Aorta (tissue), 5 donors: ENCODE measurements around the gene FLCN. TPM values are rescaled to one million over a fixed set of nuclear protein-coding genes. Genes with fewer than 3 reads are reported as not detected.
"Not testable (repeated sequence)": the region's sequence is repeated elsewhere in the genome, so short reads cannot be mapped to it uniquely, and the experiment has no call there.

Experiments used
- ATAC-seq: fragments of 200-7000 bp; cut with Tn5 transposase; one replicate; pipeline ENCODE4 v1.9.1; 2022; ENCODE audit warnings: moderate library complexity; ENCODE audit not compliant: low FRiP score
- DNase-seq, 2 donors: peaks; one replicate each; pipeline ENCODE4 v3.0.0-alpha.2; 2020
- H3K27ac ChIP-seq, 2 donors: one replicate each; pipeline ENCODE4 v1.5.1; 2013; ENCODE audit warnings: low read length in 2 of 2, mild to moderate bottlenecking in 2 of 2, moderate library complexity in 2 of 2, control low read depth in 1 of 2, inconsistent platforms in 1 of 2, low read depth in 1 of 2
- H3K27me3 ChIP-seq, 2 donors: one replicate each; pipeline ENCODE4 v1.6.1; 2013; ENCODE audit warnings: control low read depth in 1 of 2, low read length in 1 of 2, mild to moderate bottlenecking in 1 of 2, moderate library complexity in 1 of 2; ENCODE audit not compliant: insufficient read depth in 2 of 2, control insufficient read depth in 1 of 2
- H3K36me3 ChIP-seq, 2 donors: one replicate each; pipeline ENCODE4 v1.6.1; 2013; ENCODE audit warnings: control low read depth in 1 of 2, low read length in 1 of 2, mild to moderate bottlenecking in 1 of 2; ENCODE audit not compliant: insufficient read depth in 2 of 2, control insufficient read depth in 1 of 2
- H3K4me1 ChIP-seq, 2 donors: one replicate each; pipeline ENCODE4 v1.6.1; 2013; ENCODE audit warnings: low read length in 2 of 2, control low read depth in 1 of 2, mild to moderate bottlenecking in 1 of 2, moderate library complexity in 1 of 2; ENCODE audit not compliant: insufficient read depth in 2 of 2, control insufficient read depth in 1 of 2
- H3K4me3 ChIP-seq, 2 donors: one replicate each; pipeline ENCODE4 v1.5.1; 2013; ENCODE audit warnings: low read length in 2 of 2, control low read depth in 1 of 2, mild to moderate bottlenecking in 1 of 2
- H3K9me3 ChIP-seq: one replicate; pipeline ENCODE4 v1.6.1; 2013; ENCODE audit warnings: mild to moderate bottlenecking, low read length; ENCODE audit not compliant: control insufficient read depth
- WGBS, 2 donors: extraction: QIAGEN DNeasy Blood & Tissue Kit; methylation state at CpG; one replicate each; pipeline ENCODE4 v1.1.7; 2013; 5-methylcytosine and 5-hydroxymethylcytosine counted together
- intact Hi-C, 2 donors: fragments of 100-400 bp; cut with DNase I; formaldehyde crosslinking; loops; one replicate each; pipeline versions ENCODE4 v1.14.2 to v1.15.0; 2022
- polyA plus RNA-seq, 2 donors: library from polyadenylated mRNA; stranded (reverse); fragments of 200-250 nt; gene quantifications; one replicate each; pipeline ENCODE4 v1.2.3, GENCODE V29; 2013
- total RNA-seq, 2 donors: library from RNA; stranded (reverse); fragmentation: NEBNext Ultra II Directional; extraction: Animal tissue kit (Norgen Biotek cat#: 25700); gene quantifications; one replicate each; pipeline ENCODE4 v1.2.1, GENCODE V29; 2021
- donor health status: healthy with polysubstance abuse.
- donor health status: Bipolar disorder and iron deficiency.
- donor health status: DM: no; HTN: no; CAD: no.
- donor health status: DM: no; HTN: no; CAD: no.
- donor health status: DM: yes; HTN: yes; CAD: no.

Gene FLCN
- total and polyA plus RNA-seq, 4 donors = 12.5 to 85.0 (median 67.6) TPM

GRCh38 chr17:17201271-17201670 lies 35.7 kb downstream of the FLCN start:
- WGBS, 2 donors = 86 to 89% methylated on average over 10 of the region's 10 CpGs
- H3K4me1 ChIP-seq = no peaks in the 10 kb centered on the region
- no peak overlapping the region for H3K4me3 ChIP-seq
- intact Hi-C loops = loop anchor here in 1 of 2 donors (10.0 kb wide), 1 partner anchor 196 kb away; no protein-coding TSS in a partner anchor
- no peaks in the 10 kb centered on the region for H3K36me3 ChIP-seq
- DNase-seq = no peak
- H3K27me3 ChIP-seq = no peaks in the 10 kb centered on the region
- H3K27ac ChIP-seq = no peak overlapping the region
- H3K9me3 ChIP-seq = no peaks in the 10 kb centered on the region
- ATAC-seq = no peak

GRCh38 chr17:17200831-17201230 lies 36.1 kb downstream of the FLCN start:
- ATAC-seq (no peak), DNase-seq (no peak)
- Histone ChIP-seq H3K36me3 (no peaks in the 10 kb centered on the region), H3K4me3 (no peak overlapping the region), H3K9me3 (no peaks in the 10 kb centered on the region), H3K27ac (no peak overlapping the region), H3K4me1 (no peaks in the 10 kb centered on the region), H3K27me3 (no peaks in the 10 kb centered on the region)
- intact Hi-C loops = loop anchor here in 1 of 2 donors (10.0 kb wide), 1 partner anchor 196 kb away; no protein-coding TSS in a partner anchor
- WGBS, 2 donors = 75 to 82% methylated on average over 5 of the region's 5 CpGs

GRCh38 chr17:17200311-17200710 lies 36.7 kb downstream of the FLCN start:
- Histone ChIP-seq H3K4me1 (no peaks in the 10 kb centered on the region), H3K27me3 (no peaks in the 10 kb centered on the region), H3K27ac (no peak overlapping the region), H3K9me3 (no peaks in the 10 kb centered on the region), H3K36me3 (no peaks in the 10 kb centered on the region), H3K4me3 (no peak overlapping the region)
- 88% methylated on average over 7 of the region's 7 CpGs for WGBS, 2 donors
- DNase-seq (no peak), ATAC-seq (no peak)
- intact Hi-C loops = loop anchor here in 1 of 2 donors (10.0 kb wide), 1 partner anchor 196 kb away; no protein-coding TSS in a partner anchor

GRCh38 chr17:17198281-17198680 lies 38.7 kb downstream of the FLCN start:
- H3K36me3 ChIP-seq = no peaks in the 10 kb centered on the region
- no peak overlapping the region for H3K27ac ChIP-seq
- intact Hi-C loops = no loop called here
- no peak overlapping the region for H3K4me3 ChIP-seq
- no peaks in the 10 kb centered on the region for H3K27me3 ChIP-seq
- ATAC-seq = no peak
- 94 to 100% methylated on average over 1 of the region's 1 CpG for WGBS, 2 donors
- H3K9me3 ChIP-seq = no peaks in the 10 kb centered on the region
- H3K4me1 ChIP-seq = no peaks in the 10 kb centered on the region
- DNase-seq = no peak

GRCh38 chr17:17196776-17197175 lies 40.2 kb downstream of the FLCN start:
- ATAC-seq (no peak), DNase-seq (no peak)
- H3K36me3 ChIP-seq = no peaks in the 10 kb centered on the region
- no peaks in the 10 kb centered on the region for H3K9me3 ChIP-seq
- H3K27ac ChIP-seq = no peak overlapping the region
- H3K27me3 ChIP-seq = no peaks in the 10 kb centered on the region
- H3K4me3 ChIP-seq = no peak overlapping the region
- intact Hi-C loops = no loop called here
- H3K4me1 ChIP-seq = no peaks in the 10 kb centered on the region

- intact Hi-C loops, H3K4me1 ChIP-seq: not testable (repeated sequence)
- 89 to 93% methylated on average over 5 of the region's 5 CpGs for WGBS, 2 donors
Measured at GRCh38 chr17:17195466-17195865, 41.5 kb downstream of the FLCN start.

GRCh38 chr17:17191961-17192381 lies 45.0 kb downstream of the FLCN start:
- Histone ChIP-seq H3K36me3 (peaks cover 0 to 2% of the 10 kb centered on the region in 2 donors), H3K27me3 (no peaks in the 10 kb centered on the region), H3K9me3 (no peaks in the 10 kb centered on the region), H3K4me3 (no peak overlapping the region), H3K27ac (peak overlapping the region; percentile 11 to 72), H3K4me1 (peaks cover 3 to 11% of the 10 kb centered on the region in 2 donors)
- ATAC-seq = no peak
- 49 to 57% methylated on average over 10 of the region's 10 CpGs for WGBS, 2 donors
- no peak for DNase-seq
- intact Hi-C loops = loop anchor here in 1 of 2 donors (2.0 kb wide), 1 partner anchor 13 kb away; no protein-coding TSS in a partner anchor

More at GRCh38 chr17:17195466-17195865, 41.5 kb downstream of the FLCN start:
- not testable (repeated sequence) for H3K4me3 ChIP-seq, H3K36me3 ChIP-seq, DNase-seq, H3K27me3 ChIP-seq, H3K9me3 ChIP-seq, ATAC-seq, H3K27ac ChIP-seq

GRCh38 chr17:17191346-17191792 lies 45.6 kb downstream of the FLCN start:
- ATAC-seq (peak; percentile 84), DNase-seq (peak; percentile 71 to 86)
- Histone ChIP-seq H3K4me1 (peaks cover 3 to 11% of the 10 kb centered on the region in 2 donors), H3K4me3 (no peak overlapping the region), H3K27ac (peak overlapping the region in 1 of 2 donors; percentile 65), H3K36me3 (peaks cover 0 to 2% of the 10 kb centered on the region in 2 donors), H3K27me3 (no peaks in the 10 kb centered on the region), H3K9me3 (no peaks in the 10 kb centered on the region)
- WGBS, 2 donors = 20 to 23% methylated on average over 11 of the region's 11 CpGs
- intact Hi-C loops = loop anchor here in 1 of 2 donors (2.0 kb wide), 1 partner anchor 13 kb away; no protein-coding TSS in a partner anchor

- Histone ChIP-seq H3K9me3 (no peaks in the 10 kb centered on the region), H3K27me3 (no peaks in the 10 kb centered on the region), H3K4me3 (no peak overlapping the region), H3K4me1 (peaks cover 3 to 11% of the 10 kb centered on the region in 2 donors), H3K27ac (peak overlapping the region; percentile 64 to 70), H3K36me3 (peaks cover 0 to 2% of the 10 kb centered on the region in 2 donors)
- DNase-seq (no peak), ATAC-seq (no peak)
- intact Hi-C loops = loop anchor here in 1 of 2 donors (2.0 kb wide), 1 partner anchor 15 kb away; no protein-coding TSS in a partner anchor
- 59 to 65% methylated on average over 7 of the region's 7 CpGs for WGBS, 2 donors
Measured at GRCh38 chr17:17190188-17190587, 46.8 kb downstream of the FLCN start.
